SW 1271 (cell line): Measurements from ENCODE around the gene SPRR2B.
"Not testable (repeated sequence)": the region's sequence is repeated elsewhere in the genome, so short reads cannot be mapped to it uniquely, and the experiment has no call there.

Source experiments
- DNase-seq, 2 experiments: peaks; one replicate each; lab custom pipeline; 2025; lab: John Stamatoyannopoulos, UW

The SPRR2B gene

GRCh38 chr1:153032677-153033308 lies 38.6 kb downstream of the SPRR2B start:
- peak; percentile 36 to 64 for DNase-seq

- no peak for DNase-seq
Observed at GRCh38 chr1:153032073-153032472, 39.3 kb downstream of the SPRR2B start.

- no peak for DNase-seq
Observed at GRCh38 chr1:153030895-153031294, 40.5 kb downstream of the SPRR2B start, which contains the start of gene SPRR1B. SPRR1B (plus strand) TSS chr1:153031203; CDS start chr1:153032346, 1,143 bp downstream.

GRCh38 chr1:153028766-153029165 lies 42.6 kb downstream of the SPRR2B start:
- no peak for DNase-seq

GRCh38 chr1:153025797-153026196 lies 45.6 kb downstream of the SPRR2B start:
- no peak for DNase-seq

- no peak for DNase-seq
Observed at GRCh38 chr1:153024413-153024812, 47.0 kb downstream of the SPRR2B start.

- no peak for DNase-seq
Observed at GRCh38 chr1:153023109-153023508, 48.3 kb downstream of the SPRR2B start.

- DNase-seq: not testable (repeated sequence)
Observed at GRCh38 chr1:153022340-153022739, 49.1 kb downstream of the SPRR2B start.

- DNase-seq: not testable (repeated sequence)
Observed at GRCh38 chr1:153021829-153022228, 49.6 kb downstream of the SPRR2B start.
